ENCODE measurements around the gene SRSF3. TPM values are rescaled to one million over a fixed set of nuclear protein-coding genes. Genes with fewer than 3 reads are reported as not detected.
"Not testable (repeated sequence)": the region's sequence is repeated elsewhere in the genome, so short reads cannot be mapped to it uniquely, and the experiment has no call there.

SRSF3 gene
- total RNA-seq, 2 experiments from 2014 or later, result 550 to 556 TPM

DNA sequence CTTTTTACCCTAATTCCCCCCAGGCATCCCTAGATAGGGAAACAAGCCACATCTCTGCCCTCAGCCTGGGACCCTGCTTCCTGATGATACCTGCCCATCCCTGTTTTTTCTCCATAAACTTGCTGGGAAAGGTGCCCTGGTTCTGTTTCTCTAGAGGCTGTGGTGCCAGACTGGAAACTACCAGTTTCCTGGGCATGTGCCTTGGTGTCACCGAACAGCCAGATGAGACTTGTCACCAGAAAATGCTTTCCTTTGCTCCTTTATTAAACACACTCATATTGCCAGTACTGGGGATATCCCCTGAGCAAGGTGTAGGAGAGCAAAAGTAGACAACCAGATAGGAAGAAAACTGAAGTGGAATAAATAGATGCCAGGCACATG lies 16.8 kb downstream of the SRSF3 start:
- H3K9me3 ChIP-seq (ENCODE audit: control insufficient read depth in 1 of 2, insufficient read depth in 1 of 2, low read length in 2 of 2), result no peaks in the 10 kb centered on the region
- H3K4me1 ChIP-seq (ENCODE audit: insufficient read depth, low read length), result peaks cover 41% of the 10 kb centered on the region
- no peak overlapping the region for H3K27ac ChIP-seq (ENCODE audit: low read depth in 1 of 2, low read length in 2 of 2)
- ChIA-PET POLR2A (interaction anchor here (0.7 to 6.1 kb wide), 4 partner anchors 11 to 69 kb away, joined by 3 to 60 read pairs (median 4); partner anchors contain the start of gene SRSF3), CTCF (interaction anchor here (0.6 to 1.2 kb wide), 3 partner anchors 8 to 148 kb away, joined by 3 to 4 read pairs (median 3); no protein-coding TSS in a partner anchor)
- ATAC-seq (ENCODE audit: poor library complexity) (no peak), DNase-seq (peak in 1 of 14 experiments; percentile 28)
- no peak overlapping the region for H3K4me3 Mint-ChIP-seq
- H3K9me3 Mint-ChIP-seq, result no peaks in the 10 kb centered on the region
- no peak overlapping the region for H3K4me3 ChIP-seq (ENCODE audit: low read length)
- peaks cover 80% of the 10 kb centered on the region for H3K36me3 Mint-ChIP-seq (ENCODE audit: low read depth)
- no peaks in the 10 kb centered on the region for H3K27me3 ChIP-seq (ENCODE audit: control insufficient read depth in 1 of 2, insufficient read depth in 2 of 2, low read length in 2 of 2)
- no peaks in the 10 kb centered on the region for H3K27me3 Mint-ChIP-seq
- H3K27ac Mint-ChIP-seq, result peak overlapping the region; percentile 65
- H3K4me1 Mint-ChIP-seq (ENCODE audit: low read depth), result peaks cover 53% of the 10 kb centered on the region
- intact Hi-C loops (cut with DNase I, micrococcal nuclease), result loop anchor here in 1 of 2 experiments (5.0 to 10.0 kb wide), 2 partner anchors 241 to 584 kb away; no protein-coding TSS in a partner anchor
- no peak for TF ChIP-seq CTCF (IDR thresholded peaks at IDR 0.05)
- H3K36me3 ChIP-seq (ENCODE audit: insufficient read depth, low read length), result peaks cover 68% of the 10 kb centered on the region

DNA sequence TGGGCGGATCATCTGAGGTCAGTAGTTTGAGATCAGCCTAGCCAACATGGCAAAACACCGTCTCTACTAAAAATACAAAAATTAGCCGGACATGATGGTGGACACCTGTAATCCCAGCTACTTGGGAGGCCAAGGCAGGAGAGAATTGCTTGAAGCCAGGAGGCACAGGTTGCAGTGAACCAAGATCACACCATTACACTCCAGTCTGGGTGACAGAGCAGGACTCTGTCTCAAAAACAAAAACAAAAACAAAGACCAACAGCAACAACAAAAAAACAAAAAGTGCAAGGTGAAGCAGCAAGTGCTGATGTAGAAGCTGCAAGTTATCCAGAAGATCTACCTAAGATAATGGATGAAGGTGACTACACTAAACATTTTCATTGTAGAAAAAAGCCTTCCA lies 17.5 kb downstream of the SRSF3 start:
- ChIA-PET CTCF (interaction anchor here (1.2 kb wide), 1 partner anchor 147 kb away, joined by 3 read pairs; no protein-coding TSS in a partner anchor), POLR2A (interaction anchor here (1.1 to 1.6 kb wide), 2 partner anchors 11 to 18 kb away, joined by 3 to 6 read pairs; partner anchors contain the start of gene SRSF3)
- Histone ChIP-seq H3K36me3 (ENCODE audit: insufficient read depth, low read length) (peaks cover 63% of the 10 kb centered on the region), H3K4me1 (ENCODE audit: insufficient read depth, low read length) (peaks cover 34% of the 10 kb centered on the region)
- H3K4me3 Mint-ChIP-seq; H3K27me3 ChIP-seq (ENCODE audit: control insufficient read depth in 1 of 2, insufficient read depth in 2 of 2, low read length in 2 of 2); ATAC-seq (ENCODE audit: poor library complexity); H3K9me3 ChIP-seq (ENCODE audit: control insufficient read depth in 1 of 2, insufficient read depth in 1 of 2, low read length in 2 of 2); H3K4me3 ChIP-seq (ENCODE audit: low read length); H3K27me3 Mint-ChIP-seq; H3K27ac ChIP-seq (ENCODE audit: low read depth in 1 of 2, low read length in 2 of 2); DNase-seq; H3K9me3 Mint-ChIP-seq: not testable (repeated sequence)
- peaks cover 50% of the 10 kb centered on the region for H3K4me1 Mint-ChIP-seq (ENCODE audit: low read depth)
- intact Hi-C loops (cut with DNase I, micrococcal nuclease), result loop anchor here in 1 of 2 experiments (5.0 to 10.0 kb wide), 2 partner anchors 241 to 583 kb away; no protein-coding TSS in a partner anchor
- peaks cover 74% of the 10 kb centered on the region for H3K36me3 Mint-ChIP-seq (ENCODE audit: low read depth)
- H3K27ac Mint-ChIP-seq, result peak overlapping the region; percentile 65

- ATAC-seq (ENCODE audit: poor library complexity) (no peak), DNase-seq (peak in 1 of 14 experiments; percentile 13)
- H3K4me1 ChIP-seq (ENCODE audit: insufficient read depth, low read length), result peaks cover 32% of the 10 kb centered on the region
- intact Hi-C loops (cut with DNase I, micrococcal nuclease), result loop anchor here in 1 of 2 experiments (5.0 to 10.0 kb wide), 2 partner anchors 240 to 583 kb away; no protein-coding TSS in a partner anchor
- POLR2A ChIA-PET, result interaction anchor here (1.0 to 1.6 kb wide), 3 partner anchors 12 to 18 kb away, joined by 3 to 6 read pairs (median 3); partner anchors contain the start of gene SRSF3
- no peaks in the 10 kb centered on the region for H3K9me3 ChIP-seq (ENCODE audit: control insufficient read depth in 1 of 2, insufficient read depth in 1 of 2, low read length in 2 of 2)
- H3K9me3 Mint-ChIP-seq, result no peaks in the 10 kb centered on the region
- peaks cover 50% of the 10 kb centered on the region for H3K4me1 Mint-ChIP-seq (ENCODE audit: low read depth)
- no peak overlapping the region for H3K4me3 Mint-ChIP-seq
- no peaks in the 10 kb centered on the region for H3K27me3 ChIP-seq (ENCODE audit: control insufficient read depth in 1 of 2, insufficient read depth in 2 of 2, low read length in 2 of 2)
- TF ChIP-seq CTCF (IDR thresholded peaks at IDR 0.05), result no peak
- H3K27me3 Mint-ChIP-seq, result no peaks in the 10 kb centered on the region
- H3K36me3 Mint-ChIP-seq (ENCODE audit: low read depth), result peaks cover 69% of the 10 kb centered on the region
- CTCF ChIA-PET, result interaction anchor here (0.6 to 1.2 kb wide), 2 partner anchors 67 to 147 kb away, joined by 3 to 5 read pairs; no protein-coding TSS in a partner anchor
- H3K36me3 ChIP-seq (ENCODE audit: insufficient read depth, low read length), result peaks cover 58% of the 10 kb centered on the region
- peak overlapping the region; percentile 65 for H3K27ac Mint-ChIP-seq
- H3K4me3 ChIP-seq (ENCODE audit: low read length), result no peak overlapping the region
- no peak overlapping the region for H3K27ac ChIP-seq (ENCODE audit: low read depth in 1 of 2, low read length in 2 of 2)
These were observed 18.0 kb downstream of the SRSF3 start for GRCh38 chr6:36612101-36612625.
